T-helper 9 cell (primary cell): ENCODE measurements around the gene TAF11L3.
"Not testable (repeated sequence)": the region's sequence is repeated elsewhere in the genome, so short reads cannot be mapped to it uniquely, and the experiment has no call there.

Experiments used
- DNase-seq: peaks from one replicate; pipeline ENCODE4 v3.0.0-alpha.2; 2020
- total RNA-seq, 2 donors: gene quantifications; one replicate each; lab custom pipeline; 2026; lab: John Stamatoyannopoulos, UW

TAF11L3 gene
- 0 reads per million in 2 donors for total RNA-seq

- DNase-seq, result not testable (repeated sequence)
Measured at GRCh38 chr5:17518067-17518466, at the start of gene TAF11L3. TAF11L3 (plus strand) TSS chr5:17518367.

GRCh38 chr5:17470064-17470463 lies 48.1 kb upstream of the TAF11L3 start:
- DNase-seq, result no peak

GRCh38 chr5:17475064-17475463 lies 43.1 kb upstream of the TAF11L3 start:
- not testable (repeated sequence) for DNase-seq

- no peak for DNase-seq
Measured at GRCh38 chr5:17477043-17477442, 41.1 kb upstream of the TAF11L3 start.

- DNase-seq, result no peak
Measured at GRCh38 chr5:17477573-17478265, 40.4 kb upstream of the TAF11L3 start.

- no peak for DNase-seq
Measured at GRCh38 chr5:17481378-17481777, 36.8 kb upstream of the TAF11L3 start.

- no peak for DNase-seq
Measured at GRCh38 chr5:17482790-17483189, 35.4 kb upstream of the TAF11L3 start.

- not testable (repeated sequence) for DNase-seq
Measured at GRCh38 chr5:17486464-17487173, 31.5 kb upstream of the TAF11L3 start.

- no peak for DNase-seq
Measured at GRCh38 chr5:17487174-17487512, 31.0 kb upstream of the TAF11L3 start.

GRCh38 chr5:17491257-17491656 lies 26.9 kb upstream of the TAF11L3 start:
- not testable (repeated sequence) for DNase-seq

GRCh38 chr5:17492770-17493169 lies 25.4 kb upstream of the TAF11L3 start:
- DNase-seq, result no peak

GRCh38 chr5:17497446-17497845 lies 20.7 kb upstream of the TAF11L3 start:
- no peak for DNase-seq

- not testable (repeated sequence) for DNase-seq
Measured at GRCh38 chr5:17497931-17498330, 20.2 kb upstream of the TAF11L3 start, which contains the start of gene TAF11L2. TAF11L2 (plus strand) TSS chr5:17498231.

GRCh38 chr5:17511775-17512325 lies 6.3 kb upstream of the TAF11L3 start:
- no peak for DNase-seq

GRCh38 chr5:17517526-17517925 lies 641 bp upstream of the TAF11L3 start:
- DNase-seq, result not testable (repeated sequence)

GRCh38 chr5:17519508-17519907 lies 1.3 kb downstream of the TAF11L3 start:
- not testable (repeated sequence) for DNase-seq

- DNase-seq, result not testable (repeated sequence)
Measured at GRCh38 chr5:17521501-17521900, 3.3 kb downstream of the TAF11L3 start, which contains the start of gene TAF11L4. TAF11L4 (plus strand) TSS chr5:17521801.

- not testable (repeated sequence) for DNase-seq
Measured at GRCh38 chr5:17524935-17525334, 6.8 kb downstream of the TAF11L3 start, which contains the start of gene TAF11L5. TAF11L5 (plus strand) TSS chr5:17525235.

GRCh38 chr5:17526504-17526903 lies 8.3 kb downstream of the TAF11L3 start:
- DNase-seq, result not testable (repeated sequence)

- not testable (repeated sequence) for DNase-seq
Measured at GRCh38 chr5:17528369-17528768, 10.2 kb downstream of the TAF11L3 start, which contains the start of gene TAF11L6. TAF11L6 (plus strand) TSS chr5:17528669.
